ENCODE results near the gene RNF144B.

RNF144B gene

GRCh38 chr6:18468503-18468843, 81.3 kb downstream of the RNF144B start:
- no peak for DNase-seq (ENCODE audit: insufficient read length, low spot score)
- no peak for FAIRE-seq
- TF ChIP-seq SPI1 (IDR thresholded peaks at IDR 0.05; ENCODE audit: low read depth, low read length) (no peak), PAX5 (IDR thresholded peaks at IDR 0.05; ENCODE audit: insufficient read depth, low read length, severe bottlenecking) (no peak), POU2F2 (IDR thresholded peaks at IDR 0.05; ENCODE audit: low read depth, low read length) (no peak), POLR2A (IDR thresholded peaks at IDR 0.05; ENCODE audit: low read depth, low read length) (no peak), POLR2AphosphoS5 (IDR thresholded peaks at IDR 0.05; ENCODE audit: low read depth, low read length) (no peak), TAF1 (IDR thresholded peaks at IDR 0.05; ENCODE audit: low read depth, low read length) (no peak)

GRCh38 chr6:18469536-18469935, 82.4 kb downstream of the RNF144B start:
- no peak for TF ChIP-seq TAF1 (IDR thresholded peaks at IDR 0.05; ENCODE audit: low read depth, low read length)
- TF ChIP-seq POU2F2 (IDR thresholded peaks at IDR 0.05; ENCODE audit: low read depth, low read length): no peak
- TF ChIP-seq SPI1 (IDR thresholded peaks at IDR 0.05; ENCODE audit: low read depth, low read length): no peak
- TF ChIP-seq POLR2AphosphoS5 (IDR thresholded peaks at IDR 0.05; ENCODE audit: low read depth, low read length): no peak
- TF ChIP-seq POLR2A (IDR thresholded peaks at IDR 0.05; ENCODE audit: low read depth, low read length): no peak
- no peak for TF ChIP-seq PAX5 (IDR thresholded peaks at IDR 0.05; ENCODE audit: insufficient read depth, low read length, severe bottlenecking)
- FAIRE-seq (no peak), DNase-seq (ENCODE audit: insufficient read length, low spot score) (no peak)

- DNase-seq (ENCODE audit: insufficient read length, low spot score) (no peak), FAIRE-seq (no peak)
- TF ChIP-seq POU2F2 (IDR thresholded peaks at IDR 0.05; ENCODE audit: low read depth, low read length): no peak
- TF ChIP-seq TAF1 (IDR thresholded peaks at IDR 0.05; ENCODE audit: low read depth, low read length): no peak
These were observed 84.2 kb downstream of the RNF144B start for GRCh38 chr6:18471232-18471964.

- DNase-seq (ENCODE audit: insufficient read length, low spot score) (no peak), FAIRE-seq (no peak)
These were observed 85.8 kb downstream of the RNF144B start for GRCh38 chr6:18472941-18473340.

GRCh38 chr6:18473755-18474154, 86.6 kb downstream of the RNF144B start:
- TF ChIP-seq POLR2A (IDR thresholded peaks at IDR 0.05; ENCODE audit: low read depth, low read length) (no peak), TAF1 (IDR thresholded peaks at IDR 0.05; ENCODE audit: low read depth, low read length) (no peak), SPI1 (IDR thresholded peaks at IDR 0.05; ENCODE audit: low read depth, low read length) (no peak), PAX5 (IDR thresholded peaks at IDR 0.05; ENCODE audit: insufficient read depth, low read length, severe bottlenecking) (no peak), POU2F2 (IDR thresholded peaks at IDR 0.05; ENCODE audit: low read depth, low read length) (no peak), POLR2AphosphoS5 (IDR thresholded peaks at IDR 0.05; ENCODE audit: low read depth, low read length) (no peak)

More at GRCh38 chr6:18472941-18473340, 85.8 kb downstream of the RNF144B start:
- TF ChIP-seq POU2F2 (IDR thresholded peaks at IDR 0.05; ENCODE audit: low read depth, low read length) (no peak), PAX5 (IDR thresholded peaks at IDR 0.05; ENCODE audit: insufficient read depth, low read length, severe bottlenecking) (no peak), POLR2A (IDR thresholded peaks at IDR 0.05; ENCODE audit: low read depth, low read length) (no peak), POLR2AphosphoS5 (IDR thresholded peaks at IDR 0.05; ENCODE audit: low read depth, low read length) (no peak), TAF1 (IDR thresholded peaks at IDR 0.05; ENCODE audit: low read depth, low read length) (no peak), SPI1 (IDR thresholded peaks at IDR 0.05; ENCODE audit: low read depth, low read length) (no peak)

GRCh38 chr6:18477301-18477941, 90.3 kb downstream of the RNF144B start:
- FAIRE-seq (no peak), DNase-seq (ENCODE audit: insufficient read length, low spot score) (no peak)
- TF ChIP-seq POLR2AphosphoS5 (IDR thresholded peaks at IDR 0.05; ENCODE audit: low read depth, low read length) (no peak), TAF1 (IDR thresholded peaks at IDR 0.05; ENCODE audit: low read depth, low read length) (no peak), PAX5 (IDR thresholded peaks at IDR 0.05; ENCODE audit: insufficient read depth, low read length, severe bottlenecking) (no peak), POU2F2 (IDR thresholded peaks at IDR 0.05; ENCODE audit: low read depth, low read length) (no peak), POLR2A (IDR thresholded peaks at IDR 0.05; ENCODE audit: low read depth, low read length) (no peak), SPI1 (IDR thresholded peaks at IDR 0.05; ENCODE audit: low read depth, low read length) (no peak)

More at GRCh38 chr6:18473755-18474154, 86.6 kb downstream of the RNF144B start:
- FAIRE-seq (no peak), DNase-seq (ENCODE audit: insufficient read length, low spot score) (no peak)

GRCh38 chr6:18478610-18479009, 91.5 kb downstream of the RNF144B start:
- TF ChIP-seq POLR2A (IDR thresholded peaks at IDR 0.05; ENCODE audit: low read depth, low read length) (no peak), SPI1 (IDR thresholded peaks at IDR 0.05; ENCODE audit: low read depth, low read length) (no peak), PAX5 (IDR thresholded peaks at IDR 0.05; ENCODE audit: insufficient read depth, low read length, severe bottlenecking) (no peak), POU2F2 (IDR thresholded peaks at IDR 0.05; ENCODE audit: low read depth, low read length) (no peak), TAF1 (IDR thresholded peaks at IDR 0.05; ENCODE audit: low read depth, low read length) (no peak), POLR2AphosphoS5 (IDR thresholded peaks at IDR 0.05; ENCODE audit: low read depth, low read length) (no peak)
- FAIRE-seq (no peak), DNase-seq (ENCODE audit: insufficient read length, low spot score) (no peak)

- no peak for TF ChIP-seq POLR2A (IDR thresholded peaks at IDR 0.05; ENCODE audit: low read depth, low read length)
- no peak for TF ChIP-seq PAX5 (IDR thresholded peaks at IDR 0.05; ENCODE audit: insufficient read depth, low read length, severe bottlenecking)
- TF ChIP-seq POU2F2 (IDR thresholded peaks at IDR 0.05; ENCODE audit: low read depth, low read length): no peak
- TF ChIP-seq POLR2AphosphoS5 (IDR thresholded peaks at IDR 0.05; ENCODE audit: low read depth, low read length): no peak
- TF ChIP-seq SPI1 (IDR thresholded peaks at IDR 0.05; ENCODE audit: low read depth, low read length): no peak
- no peak for TF ChIP-seq TAF1 (IDR thresholded peaks at IDR 0.05; ENCODE audit: low read depth, low read length)
- DNase-seq (ENCODE audit: insufficient read length, low spot score) (no peak), FAIRE-seq (no peak)
These were observed 94.7 kb downstream of the RNF144B start for GRCh38 chr6:18481870-18482269.

- TF ChIP-seq PAX5 (IDR thresholded peaks at IDR 0.05; ENCODE audit: insufficient read depth, low read length, severe bottlenecking): no peak
- TF ChIP-seq POU2F2 (IDR thresholded peaks at IDR 0.05; ENCODE audit: low read depth, low read length): no peak
- TF ChIP-seq POLR2AphosphoS5 (IDR thresholded peaks at IDR 0.05; ENCODE audit: low read depth, low read length): no peak
- no peak for TF ChIP-seq POLR2A (IDR thresholded peaks at IDR 0.05; ENCODE audit: low read depth, low read length)
- TF ChIP-seq SPI1 (IDR thresholded peaks at IDR 0.05; ENCODE audit: low read depth, low read length): no peak
- TF ChIP-seq TAF1 (IDR thresholded peaks at IDR 0.05; ENCODE audit: low read depth, low read length): no peak
- no peak for FAIRE-seq
These were observed 98.7 kb downstream of the RNF144B start for GRCh38 chr6:18485660-18486435.

More at GRCh38 chr6:18485660-18486435, 98.7 kb downstream of the RNF144B start:
- no peak for DNase-seq (ENCODE audit: insufficient read length, low spot score)

All from GM12891 (cell line).